NOMO-1 treated with DMSO at 0.1 percent for 48 hours (cell line): Measurements from ENCODE around the gene DOCK11.
A peak's percentile ranks its signal among the peaks of the same experiment; 100 is the strongest.
"Not testable (repeated sequence)": the region's sequence is repeated elsewhere in the genome, so short reads cannot be mapped to it uniquely, and the experiment has no call there.

ENCODE experiments used
- DNase-seq: peaks from one replicate; lab custom pipeline; 2025; ENCODE audit not compliant: unreplicated experiment; lab: John Stamatoyannopoulos, UW

DOCK11 gene

DNA sequence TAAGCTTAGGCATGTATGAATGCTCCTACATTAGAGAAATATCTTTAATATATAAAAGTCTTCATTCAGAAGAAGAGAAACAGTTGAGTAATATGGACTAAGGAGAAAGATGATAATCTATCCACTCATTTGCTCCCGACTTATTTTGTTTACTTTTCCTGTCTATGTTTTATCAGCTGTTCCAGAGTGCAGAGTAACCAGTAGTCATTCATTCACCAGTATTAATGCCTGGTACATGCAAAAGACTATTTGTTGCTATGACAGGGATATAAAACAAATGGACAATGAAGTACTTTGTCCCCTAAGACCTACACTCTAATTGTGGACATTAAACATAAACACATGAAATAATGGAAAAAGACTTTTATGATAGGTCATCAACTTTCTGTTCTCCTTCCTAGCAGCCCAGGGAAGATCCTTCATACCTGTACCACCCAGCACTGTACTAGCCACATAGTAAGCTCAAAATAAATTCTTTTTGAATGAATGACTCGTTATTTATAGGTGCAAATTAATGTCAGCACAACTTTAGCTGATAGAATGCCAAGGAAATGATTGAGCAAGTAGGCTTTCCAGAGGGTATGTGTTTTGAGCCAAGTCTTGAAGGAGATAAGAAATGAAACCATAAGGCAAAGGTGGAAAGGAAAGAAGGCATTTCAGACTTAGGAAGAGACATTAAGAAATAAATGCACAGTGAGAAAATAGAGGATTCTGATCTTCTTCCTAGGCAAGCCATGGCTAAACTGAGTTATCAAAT is 186.8 kb downstream of the DOCK11 start:
- no peak for DNase-seq

DNA sequence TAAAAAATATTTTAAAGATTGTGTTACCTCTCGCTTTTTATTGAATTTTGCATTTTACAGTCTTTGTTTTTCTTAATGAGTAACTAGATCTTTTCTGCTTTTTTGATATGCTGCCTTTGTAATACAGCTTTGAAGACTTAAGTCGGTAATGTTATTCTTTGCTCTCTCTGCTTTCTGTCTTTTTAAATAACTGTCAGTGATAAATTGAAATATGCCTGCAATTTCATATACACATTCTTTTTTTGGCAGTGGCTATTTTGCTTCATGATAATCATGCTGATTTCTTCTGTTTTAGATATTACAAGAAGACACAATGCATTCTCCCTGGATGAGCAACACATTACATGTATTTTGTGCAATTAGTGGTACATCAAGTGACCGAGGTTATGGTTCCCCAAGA is 189.8 kb downstream of the DOCK11 start:
- no peak for DNase-seq

DNA sequence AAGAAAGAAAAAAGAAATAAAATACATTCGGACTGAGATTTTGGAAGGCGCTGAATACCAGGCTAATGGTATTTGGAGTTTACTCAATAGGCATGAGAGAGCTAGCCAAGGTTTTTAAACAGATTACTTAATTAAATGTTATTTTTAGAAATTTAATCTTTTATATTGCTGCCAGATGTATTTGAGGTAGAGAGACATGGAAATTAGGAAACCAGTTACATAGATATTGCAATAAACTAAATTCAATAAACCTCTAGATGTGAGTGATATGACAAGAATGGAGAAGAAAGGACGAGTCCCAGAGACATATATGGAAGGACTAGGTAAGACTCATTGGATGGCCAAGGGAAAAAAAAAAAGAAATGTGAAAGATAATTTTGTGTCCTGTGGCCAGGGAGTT is 193.3 kb downstream of the DOCK11 start:
- no peak for DNase-seq

DNA sequence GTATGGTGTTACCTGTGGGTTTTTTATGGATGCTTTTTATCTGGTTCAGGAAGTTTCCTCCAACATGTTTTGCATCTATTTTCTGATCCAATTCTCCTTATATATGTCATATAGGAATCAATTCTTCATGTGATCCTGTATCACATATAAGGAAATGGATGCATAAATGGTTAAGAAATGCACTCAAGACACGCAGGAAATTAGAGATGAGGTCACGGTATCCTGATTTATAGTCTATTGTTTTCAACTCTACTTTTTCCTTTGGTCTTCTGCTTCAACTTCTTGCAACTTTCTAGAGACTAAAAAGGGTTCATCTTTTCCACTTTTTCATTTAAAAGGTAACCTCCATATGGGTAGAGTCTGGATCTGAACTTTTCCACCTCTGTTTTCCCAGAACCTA is 198.2 kb downstream of the DOCK11 start:
- DNase-seq, result no peak

DNA sequence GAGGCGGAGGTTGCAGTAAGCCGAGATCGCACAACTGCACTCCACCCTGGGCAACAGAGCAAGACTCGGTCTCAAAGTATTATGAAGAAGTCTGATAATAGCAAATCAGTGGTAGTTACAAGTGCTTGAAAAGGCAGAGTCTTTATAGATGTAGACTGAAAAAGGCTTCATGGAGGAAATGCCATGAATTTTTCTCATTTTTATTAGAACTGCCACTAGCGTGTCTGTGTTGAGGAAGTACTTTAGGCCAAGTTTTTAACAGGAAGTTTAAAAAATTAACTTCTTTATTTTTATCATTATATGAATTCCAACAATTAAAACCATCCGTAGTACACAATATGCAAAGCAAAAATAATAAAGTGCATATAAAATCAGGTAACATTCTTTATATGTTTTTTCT is 199.0 kb downstream of the DOCK11 start:
- peak; percentile 44 for DNase-seq

DNA sequence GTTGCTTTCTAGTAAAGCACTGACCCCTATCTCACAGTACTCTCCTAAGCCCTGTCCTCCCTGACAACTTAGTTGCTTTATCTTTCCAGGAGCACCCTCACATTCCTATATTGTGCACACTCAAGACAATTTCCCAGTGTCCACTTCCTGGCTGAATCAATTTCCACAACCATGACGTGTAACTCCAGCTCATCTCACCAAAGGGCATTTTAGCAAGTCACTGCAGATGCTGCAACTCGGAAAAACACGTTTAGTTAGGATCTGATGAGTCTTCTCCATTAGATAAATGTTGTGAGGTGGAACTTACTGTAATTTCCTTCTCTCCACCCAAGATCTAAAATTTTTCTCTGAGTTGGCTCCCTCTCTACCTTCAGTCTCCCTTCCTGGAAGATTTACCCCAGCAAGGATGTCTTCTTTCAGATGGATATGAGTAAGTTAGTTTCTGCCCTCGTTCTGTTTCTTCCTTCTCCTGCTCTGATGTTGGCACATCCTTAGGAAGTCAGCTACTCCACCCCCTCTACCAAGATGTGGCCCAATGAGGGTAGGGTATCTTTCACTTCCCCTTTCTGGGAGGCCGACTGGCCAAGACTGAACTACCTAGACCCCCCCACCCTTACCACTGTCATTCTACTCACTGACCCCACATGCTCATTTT is 203.0 kb downstream of the DOCK11 start:
- peak; percentile 86 for DNase-seq

DNA sequence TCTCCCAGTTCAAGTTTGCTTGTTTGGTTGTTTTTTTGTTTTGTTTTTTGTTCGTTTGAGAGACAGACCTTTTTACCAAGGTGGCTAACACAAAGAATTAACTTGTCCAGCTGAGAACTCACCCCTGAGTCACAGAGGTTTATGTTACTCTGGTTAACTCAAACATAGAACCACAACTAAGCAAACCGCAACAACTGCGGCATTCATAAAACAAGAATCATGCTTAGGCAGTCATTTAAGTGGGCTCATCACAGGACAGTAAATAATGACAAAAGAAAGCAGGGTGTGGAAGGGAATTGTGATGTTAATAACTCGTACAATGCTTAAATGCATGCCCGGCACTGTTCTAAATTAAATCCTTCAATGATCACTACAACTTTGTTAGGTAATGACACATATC is 207.1 kb downstream of the DOCK11 start:
- DNase-seq, result no peak

DNA sequence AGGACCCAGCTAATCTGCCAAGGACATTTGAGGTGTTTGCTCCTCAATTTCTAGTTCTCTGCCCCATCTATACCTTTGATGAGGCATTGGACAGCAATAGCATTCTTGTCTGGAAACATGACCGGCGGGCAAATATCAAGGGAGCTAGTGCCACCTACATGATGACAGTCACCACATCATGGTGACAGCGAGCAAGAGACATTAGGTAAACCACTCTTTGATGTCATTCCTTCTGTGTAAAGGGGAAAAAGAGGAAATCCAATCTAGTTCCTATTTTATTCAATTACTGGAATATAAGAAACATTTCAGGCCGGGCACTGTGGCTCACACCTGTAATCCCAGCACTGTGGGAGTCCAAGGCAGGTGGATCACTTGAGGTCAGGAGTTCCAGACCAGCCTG is 211.1 kb downstream of the DOCK11 start:
- DNase-seq, result peak; percentile 3

DNA sequence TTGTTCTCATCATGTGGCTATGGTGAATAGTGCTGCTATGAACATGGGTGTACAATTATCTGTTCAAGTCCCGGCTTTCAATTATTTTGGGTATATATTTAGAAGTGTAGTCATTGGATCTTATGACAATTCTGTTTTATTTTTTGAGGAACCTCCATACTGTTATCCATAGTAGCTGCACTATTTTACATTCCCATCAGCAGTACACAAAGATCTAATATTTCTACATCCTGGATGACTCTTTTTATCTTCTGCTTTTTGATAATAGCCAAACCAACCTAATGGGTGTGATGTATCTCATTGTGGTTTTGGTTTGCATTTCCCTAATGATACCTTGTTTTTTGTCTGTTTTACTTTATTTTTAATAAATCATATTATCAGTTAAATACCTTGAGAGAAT is 218.9 kb downstream of the DOCK11 start:
- DNase-seq, result peak; percentile 18

DNA sequence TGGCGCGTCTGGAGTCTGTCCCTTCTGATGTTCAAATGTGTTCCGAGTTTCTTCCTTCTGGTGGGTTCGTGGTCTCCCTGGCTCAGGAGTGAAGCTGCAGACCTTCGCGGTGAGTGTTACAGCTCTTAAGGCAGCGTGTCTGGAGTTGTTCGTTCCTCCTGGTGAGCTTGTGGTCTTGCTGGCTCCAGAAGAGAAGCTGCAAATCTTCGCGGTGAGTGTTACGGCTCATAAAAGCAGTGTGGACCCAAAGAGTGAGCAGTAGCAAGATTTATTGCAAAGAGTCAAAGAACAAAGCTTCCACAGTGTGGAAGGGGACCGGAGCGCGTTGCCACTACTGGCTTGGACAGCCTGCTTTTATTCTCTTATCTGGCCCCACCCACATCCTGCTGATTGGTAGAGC is 220.3 kb downstream of the DOCK11 start:
- peak; percentile 7 for DNase-seq

DNA sequence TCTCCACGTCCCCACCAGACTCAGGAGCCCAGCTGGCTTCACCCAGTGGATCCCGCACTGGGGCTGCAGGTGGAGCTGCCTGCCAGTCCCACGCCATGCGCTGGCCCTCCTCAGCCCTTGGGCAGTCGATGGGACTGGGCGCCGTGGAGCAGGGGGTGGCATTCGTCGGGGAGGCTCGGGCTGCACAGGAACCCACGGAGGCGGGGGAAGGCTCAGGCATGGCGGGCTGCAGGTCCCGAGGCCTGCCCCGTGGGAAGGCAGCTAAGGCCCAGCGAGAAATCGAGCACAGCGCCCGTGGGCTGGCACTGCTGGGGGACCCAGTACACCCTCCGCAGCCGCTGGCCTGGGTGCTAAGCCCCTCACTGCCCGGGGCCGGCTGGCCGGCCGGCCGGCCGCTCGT is 221.2 kb downstream of the DOCK11 start:
- DNase-seq, result not testable (repeated sequence)

DNA sequence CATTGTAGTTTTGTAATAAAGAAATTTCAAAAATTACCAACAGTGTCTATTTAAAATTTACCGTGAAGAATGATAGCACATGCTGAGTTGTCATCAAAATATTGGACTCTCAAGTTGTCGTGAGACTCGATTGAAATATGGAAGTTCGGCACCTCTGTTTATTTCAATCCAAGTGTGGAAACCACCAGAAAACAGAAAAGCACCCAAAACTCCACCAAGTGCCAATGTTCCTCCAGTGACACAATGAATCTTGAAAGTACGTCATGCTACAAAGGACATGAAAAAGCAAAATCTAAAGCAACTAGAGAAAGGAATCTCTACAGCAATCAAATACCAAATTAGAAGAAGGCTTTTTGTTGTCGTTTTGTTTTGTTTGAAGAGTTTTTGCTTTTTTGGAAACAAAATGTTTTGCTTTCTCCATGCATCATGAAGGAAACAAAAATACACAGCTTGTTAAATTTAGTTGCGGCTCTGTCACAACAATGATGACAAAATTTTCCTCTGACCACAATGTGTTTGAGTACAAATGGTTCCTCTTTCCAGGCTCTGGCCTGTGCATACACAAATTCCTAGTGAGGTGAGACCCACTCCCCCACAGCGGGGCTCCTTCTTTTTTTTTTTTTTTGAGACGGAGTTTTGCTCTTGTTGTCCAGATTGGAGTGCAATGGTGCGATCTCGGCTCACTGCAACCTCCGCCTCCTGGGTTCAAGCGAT is 222.2 kb downstream of the DOCK11 start:
- DNase-seq, result peak; percentile 90

DNA sequence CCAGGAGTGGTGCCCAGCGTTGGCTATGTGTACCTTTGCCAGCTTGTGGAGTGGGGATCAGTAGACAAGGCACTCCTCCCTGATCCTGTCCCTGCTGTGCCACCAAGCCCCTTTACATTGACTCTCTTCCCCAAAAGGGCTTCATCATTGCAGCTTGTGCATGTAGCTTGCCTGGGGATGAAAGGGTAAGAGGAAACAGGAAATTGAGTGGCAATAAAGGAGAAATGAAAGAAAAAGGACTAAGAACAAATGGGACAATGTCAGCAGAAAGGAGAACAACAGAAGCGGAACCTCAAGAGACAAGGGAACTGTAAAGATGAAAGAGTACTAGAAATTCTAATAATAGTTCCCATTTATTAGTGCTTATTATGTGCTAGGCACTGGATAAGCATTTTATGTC is 223.1 kb downstream of the DOCK11 start:
- DNase-seq, result peak; percentile 99

DNA sequence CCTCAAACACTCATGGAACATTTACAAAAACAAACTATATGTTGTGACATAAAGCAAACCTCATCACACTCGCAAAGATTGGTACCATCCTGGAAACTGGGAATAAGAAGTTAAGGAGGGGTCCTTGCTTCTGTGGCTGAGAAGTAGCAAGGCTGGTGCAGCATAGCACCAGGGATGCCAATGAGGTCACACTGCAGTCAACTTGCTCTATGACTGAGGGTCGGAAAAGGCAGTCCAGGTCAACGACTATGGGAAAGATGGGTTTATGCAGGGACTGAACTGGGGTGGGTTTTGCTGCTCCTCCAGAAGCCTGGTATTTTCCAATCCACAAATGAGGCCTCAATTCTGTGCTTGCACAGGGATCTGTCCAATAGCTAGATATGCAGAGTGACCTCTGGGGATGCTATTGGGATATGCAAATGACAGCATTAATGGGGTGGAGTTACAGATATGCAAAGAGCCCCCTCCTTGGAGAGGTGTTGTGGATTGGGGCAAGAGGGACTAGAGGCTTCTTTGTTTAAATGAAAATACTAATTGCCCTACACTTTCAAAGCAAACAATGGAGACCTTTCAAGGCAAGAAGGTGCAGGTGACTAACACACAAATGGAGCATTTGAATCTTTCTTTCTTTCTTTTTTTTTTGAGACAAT is 224.6 kb downstream of the DOCK11 start:
- DNase-seq, result no peak

DNA sequence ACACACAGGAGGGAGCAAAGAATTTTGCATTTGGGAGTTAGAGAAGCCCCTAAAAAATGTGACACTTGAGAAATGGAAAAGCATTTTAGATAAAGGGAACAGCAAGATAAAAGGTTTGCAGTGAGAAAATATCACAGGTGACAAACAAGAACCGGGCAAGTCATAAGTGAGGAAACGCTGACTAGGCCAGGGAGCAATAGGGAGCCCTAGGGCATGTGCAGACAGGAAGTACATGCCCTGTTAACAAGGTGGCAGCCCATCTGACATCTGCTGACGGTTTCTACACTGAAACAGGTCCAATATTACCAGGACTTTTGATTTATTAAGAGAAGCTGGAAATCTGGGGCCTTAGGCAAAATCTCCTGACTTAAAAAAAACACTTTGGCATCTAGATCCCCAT is 227.8 kb downstream of the DOCK11 start:
- DNase-seq, result peak; percentile 1

DNA sequence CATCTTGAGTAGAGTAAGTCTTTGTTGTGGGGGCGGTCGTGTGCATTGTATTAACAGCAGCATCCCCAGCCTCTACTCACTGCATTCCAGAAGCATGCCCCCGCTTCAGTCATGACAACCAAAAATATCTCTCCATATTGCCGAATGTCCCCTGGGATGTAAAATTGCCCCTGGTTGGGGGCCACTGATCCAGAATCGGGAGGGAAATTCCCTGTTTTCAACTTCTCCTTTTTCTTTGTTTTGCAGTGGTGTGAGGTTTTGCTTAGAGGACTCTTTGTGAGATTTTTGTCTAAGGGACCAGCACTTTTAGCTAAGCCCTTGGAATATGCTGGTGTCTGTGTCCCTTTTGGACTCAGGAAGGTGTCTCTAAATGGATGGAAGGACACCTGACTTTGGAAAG is 228.8 kb downstream of the DOCK11 start:
- peak; percentile 27 for DNase-seq

DNA sequence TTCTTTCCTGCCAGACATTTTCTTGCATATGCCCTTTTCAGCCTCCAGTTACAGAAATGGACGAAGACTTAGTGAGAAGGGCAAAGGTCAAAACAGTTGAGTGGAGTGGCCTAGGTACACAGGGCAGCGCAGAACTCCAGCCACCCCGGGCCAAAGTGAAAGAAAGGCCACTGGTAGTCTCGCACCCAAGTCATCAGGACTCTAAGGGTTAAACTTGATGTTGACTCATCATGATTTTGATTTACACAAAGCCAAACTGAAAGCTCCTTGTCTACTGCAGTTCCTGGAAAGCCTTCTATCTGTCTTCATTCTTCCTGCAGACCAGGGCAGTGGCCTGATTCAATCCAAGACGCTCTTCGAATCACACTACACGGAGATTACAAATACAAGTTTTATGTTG is 229.2 kb downstream of the DOCK11 start:
- DNase-seq, result peak; percentile 54

DNA sequence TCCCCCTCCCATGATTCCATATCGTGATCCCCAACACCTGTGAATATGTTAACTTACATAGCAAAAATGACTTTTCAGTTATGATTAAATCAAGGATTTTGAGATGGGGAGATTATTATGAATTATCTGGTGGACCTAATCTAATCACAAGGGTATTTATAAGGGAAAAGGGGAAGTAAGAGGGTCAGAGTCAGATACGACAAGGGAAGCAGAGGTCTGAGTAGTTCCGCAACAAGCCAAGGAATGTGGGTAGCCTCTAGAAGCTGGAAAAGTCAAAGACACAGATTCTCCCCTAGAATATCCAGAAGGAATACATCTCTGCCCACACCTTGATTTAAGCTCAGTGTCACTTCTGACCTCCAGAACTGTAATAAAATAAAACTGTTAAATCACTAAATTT is 230.8 kb downstream of the DOCK11 start:
- DNase-seq, result no peak

DNA sequence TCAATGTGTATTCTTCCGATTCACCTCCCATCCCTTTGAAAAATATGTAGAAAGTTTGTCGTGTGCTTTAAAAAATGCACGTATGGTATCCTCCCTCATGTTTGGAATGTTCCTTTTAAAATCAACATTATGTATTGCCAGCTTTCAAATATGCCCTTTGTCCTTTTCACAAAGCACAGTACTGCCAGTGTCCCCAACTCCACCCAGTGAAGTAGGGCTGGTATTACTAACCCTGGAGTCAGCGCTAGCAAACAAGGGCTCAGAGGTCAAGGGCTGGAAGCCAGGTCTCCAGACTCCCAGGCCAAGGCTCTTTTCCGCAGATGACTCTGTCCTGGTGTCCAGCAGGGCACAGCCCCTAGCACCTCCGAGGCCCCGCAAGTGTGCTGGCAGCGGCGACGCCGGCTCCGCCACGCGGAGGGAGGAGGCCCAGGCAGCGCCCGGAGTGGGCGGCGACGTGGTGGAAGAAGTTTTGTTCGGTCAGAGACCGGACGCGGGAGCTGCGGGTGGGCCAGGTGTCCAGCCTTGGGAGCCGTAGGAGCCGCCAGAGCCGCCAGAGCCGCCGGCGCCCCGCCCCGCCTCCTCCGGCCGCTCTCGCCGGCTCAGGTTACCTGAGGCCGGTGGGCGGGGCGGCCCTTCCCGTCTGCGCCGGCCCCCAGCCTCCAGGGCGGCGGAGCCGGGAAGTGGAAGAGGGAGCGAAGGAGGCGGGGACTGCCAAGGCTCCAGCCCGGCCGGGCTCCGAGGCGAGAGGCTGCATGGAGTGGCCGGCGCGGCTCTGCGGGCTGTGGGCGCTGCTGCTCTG is 231.5 kb downstream of the DOCK11 start, which contains the start of gene IL13RA1:
TSS of gene IL13RA1 (plus strand) at position 720 of the 799 bp plus-strand sequence. CDS start at position 753, 33 bp downstream.
- DNase-seq, result peak; percentile 33

DNA sequence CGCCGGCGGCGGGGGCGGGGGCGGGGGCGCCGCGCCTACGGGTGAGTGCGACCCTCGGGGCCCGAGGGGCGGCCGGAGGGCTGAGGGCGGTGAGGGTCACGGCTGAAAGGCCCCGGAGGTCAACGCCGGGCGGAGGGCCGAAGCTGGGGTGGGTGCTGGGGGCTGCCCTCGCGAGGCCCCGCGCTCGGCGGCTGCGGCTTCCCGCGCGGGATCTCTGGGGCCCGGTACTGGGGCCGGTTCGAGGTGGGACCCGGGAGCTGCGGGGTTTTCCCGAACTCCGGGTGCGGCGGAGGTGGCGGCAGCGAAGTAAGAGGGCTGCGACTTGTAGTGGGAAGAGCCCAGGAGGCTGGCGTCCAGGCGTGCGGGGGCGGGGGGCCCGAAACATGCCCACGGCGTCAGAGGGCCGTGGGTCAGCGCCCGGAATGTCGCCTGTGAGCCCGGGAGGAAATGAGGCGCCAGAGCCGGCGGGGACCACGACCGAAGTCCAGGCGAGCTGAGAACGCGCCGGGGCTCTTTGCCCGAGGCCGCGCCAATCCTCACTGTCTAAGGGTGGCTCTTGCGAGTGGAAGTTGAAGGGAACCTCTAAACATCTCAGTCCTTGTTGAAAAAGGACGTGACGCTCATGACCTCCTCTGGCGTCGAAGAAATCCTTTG is 232.2 kb downstream of the DOCK11 start:
- peak; percentile 7 for DNase-seq
